SU-DHL-6 (cell line): Measurements from ENCODE around the gene MAP4K3.

Experiments
- EZH2phosphoT487 ChIP-seq: fragments of 200-600 bp; sonication (generic), shearing (Covaris generic); conservative IDR thresholded peaks from 2 replicates; pipeline ENCODE4 v1.6.1; 2018; ENCODE audit warnings: mild to moderate bottlenecking, antibody characterized with exemption, low read length, moderate library complexity, mixed read lengths
- TF ChIP-seq, protein P1 (sequence below): fragments of 200-600 bp; sonication (generic); IDR thresholded peaks from one replicate; pipeline ENCODE4 v1.5.1; 2017; ENCODE audit warnings: antibody characterized with exemption, mild to moderate bottlenecking, low read length, moderate library complexity; ENCODE audit not compliant: insufficient read depth, poor library complexity, severe bottlenecking

- TF ChIP-seq EZH2phosphoT487, result no peak
- TF ChIP-seq, protein P1, sequence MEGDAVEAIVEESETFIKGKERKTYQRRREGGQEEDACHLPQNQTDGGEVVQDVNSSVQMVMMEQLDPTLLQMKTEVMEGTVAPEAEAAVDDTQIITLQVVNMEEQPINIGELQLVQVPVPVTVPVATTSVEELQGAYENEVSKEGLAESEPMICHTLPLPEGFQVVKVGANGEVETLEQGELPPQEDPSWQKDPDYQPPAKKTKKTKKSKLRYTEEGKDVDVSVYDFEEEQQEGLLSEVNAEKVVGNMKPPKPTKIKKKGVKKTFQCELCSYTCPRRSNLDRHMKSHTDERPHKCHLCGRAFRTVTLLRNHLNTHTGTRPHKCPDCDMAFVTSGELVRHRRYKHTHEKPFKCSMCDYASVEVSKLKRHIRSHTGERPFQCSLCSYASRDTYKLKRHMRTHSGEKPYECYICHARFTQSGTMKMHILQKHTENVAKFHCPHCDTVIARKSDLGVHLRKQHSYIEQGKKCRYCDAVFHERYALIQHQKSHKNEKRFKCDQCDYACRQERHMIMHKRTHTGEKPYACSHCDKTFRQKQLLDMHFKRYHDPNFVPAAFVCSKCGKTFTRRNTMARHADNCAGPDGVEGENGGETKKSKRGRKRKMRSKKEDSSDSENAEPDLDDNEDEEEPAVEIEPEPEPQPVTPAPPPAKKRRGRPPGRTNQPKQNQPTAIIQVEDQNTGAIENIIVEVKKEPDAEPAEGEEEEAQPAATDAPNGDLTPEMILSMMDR, result no peak
These were observed 7.3 kb downstream of the MAP4K3 start for GRCh38 chr2:39429746-39430145.
